HG02588 (cell line): ENCODE results near the gene GRB10.

Source experiments
- ATAC-seq: cut with Tn5 transposase; IDR thresholded peaks from one replicate; pipeline ENCODE4 v1.9.1; 2021; ENCODE audit warnings: mild to moderate bottlenecking, moderate library complexity; ENCODE audit not compliant: unreplicated experiment

Gene GRB10

GRCh38 chr7:50641442-50642405 is 141.0 kb downstream of the GRB10 start:
- ATAC-seq = no peak

- no peak for ATAC-seq
These were observed 141.9 kb downstream of the GRB10 start for GRCh38 chr7:50640779-50641178.

- no peak for ATAC-seq
These were observed 142.4 kb downstream of the GRB10 start for GRCh38 chr7:50640256-50640655.

- ATAC-seq = no peak
These were observed 144.7 kb downstream of the GRB10 start for GRCh38 chr7:50637725-50638643.

GRCh38 chr7:50634378-50634777 is 148.3 kb downstream of the GRB10 start:
- no peak for ATAC-seq

- ATAC-seq = no peak
These were observed 149.3 kb downstream of the GRB10 start for GRCh38 chr7:50633414-50633710.

- ATAC-seq = peak; percentile 87
These were observed 149.9 kb downstream of the GRB10 start for GRCh38 chr7:50632561-50633413.

GRCh38 chr7:50631639-50632038 is 151.1 kb downstream of the GRB10 start:
- ATAC-seq = no peak

- ATAC-seq = no peak
These were observed 151.6 kb downstream of the GRB10 start for GRCh38 chr7:50631100-50631499.

GRCh38 chr7:50629238-50629901 is 153.3 kb downstream of the GRB10 start:
- no peak for ATAC-seq

GRCh38 chr7:50628434-50629084 is 154.1 kb downstream of the GRB10 start:
- no peak for ATAC-seq

- ATAC-seq = no peak
These were observed 154.8 kb downstream of the GRB10 start for GRCh38 chr7:50627824-50628361.

- no peak for ATAC-seq
These were observed 156.4 kb downstream of the GRB10 start for GRCh38 chr7:50626286-50626685.

- no peak for ATAC-seq
These were observed 157.3 kb downstream of the GRB10 start for GRCh38 chr7:50625360-50625759.

GRCh38 chr7:50622821-50623220 is 159.9 kb downstream of the GRB10 start:
- no peak for ATAC-seq

- no peak for ATAC-seq
These were observed 160.7 kb downstream of the GRB10 start for GRCh38 chr7:50621973-50622490.

GRCh38 chr7:50621206-50621605 is 161.5 kb downstream of the GRB10 start:
- ATAC-seq = no peak

- ATAC-seq = no peak
These were observed 162.3 kb downstream of the GRB10 start for GRCh38 chr7:50620433-50620832.

GRCh38 chr7:50619684-50620083 is 163.0 kb downstream of the GRB10 start:
- ATAC-seq = no peak
